Subcutaneous adipose tissue (tissue), 4 donors: Measurements from ENCODE around the gene CAMK2G. TPM values are rescaled to one million over a fixed set of nuclear protein-coding genes. Genes with fewer than 3 reads are reported as not detected.

Source experiments
- total RNA-seq, 4 donors: library from RNA; depleted of rRNA; stranded (reverse); fragments of >200 nt; gene quantifications; one replicate each; pipeline ENCODE4 v1.1.0, GENCODE V29; 2016
- TF ChIP-seq, protein P1 (sequence below): fragments of 450-650 bp; IDR thresholded peaks from one replicate; pipeline ENCODE4 v1.5.1; 2016; ENCODE audit warnings: low read depth, mild to moderate bottlenecking, control low read depth, antibody characterized with exemption, moderate library complexity

The CAMK2G gene
- total RNA-seq, 4 donors from 2014 or later = 13.2 to 43.9 (median 23.6) TPM

- TF ChIP-seq, protein P1, sequence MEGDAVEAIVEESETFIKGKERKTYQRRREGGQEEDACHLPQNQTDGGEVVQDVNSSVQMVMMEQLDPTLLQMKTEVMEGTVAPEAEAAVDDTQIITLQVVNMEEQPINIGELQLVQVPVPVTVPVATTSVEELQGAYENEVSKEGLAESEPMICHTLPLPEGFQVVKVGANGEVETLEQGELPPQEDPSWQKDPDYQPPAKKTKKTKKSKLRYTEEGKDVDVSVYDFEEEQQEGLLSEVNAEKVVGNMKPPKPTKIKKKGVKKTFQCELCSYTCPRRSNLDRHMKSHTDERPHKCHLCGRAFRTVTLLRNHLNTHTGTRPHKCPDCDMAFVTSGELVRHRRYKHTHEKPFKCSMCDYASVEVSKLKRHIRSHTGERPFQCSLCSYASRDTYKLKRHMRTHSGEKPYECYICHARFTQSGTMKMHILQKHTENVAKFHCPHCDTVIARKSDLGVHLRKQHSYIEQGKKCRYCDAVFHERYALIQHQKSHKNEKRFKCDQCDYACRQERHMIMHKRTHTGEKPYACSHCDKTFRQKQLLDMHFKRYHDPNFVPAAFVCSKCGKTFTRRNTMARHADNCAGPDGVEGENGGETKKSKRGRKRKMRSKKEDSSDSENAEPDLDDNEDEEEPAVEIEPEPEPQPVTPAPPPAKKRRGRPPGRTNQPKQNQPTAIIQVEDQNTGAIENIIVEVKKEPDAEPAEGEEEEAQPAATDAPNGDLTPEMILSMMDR = no peak
Observed at GRCh38 chr10:73867126-73867807, 7.1 kb downstream of the CAMK2G start.

DNA sequence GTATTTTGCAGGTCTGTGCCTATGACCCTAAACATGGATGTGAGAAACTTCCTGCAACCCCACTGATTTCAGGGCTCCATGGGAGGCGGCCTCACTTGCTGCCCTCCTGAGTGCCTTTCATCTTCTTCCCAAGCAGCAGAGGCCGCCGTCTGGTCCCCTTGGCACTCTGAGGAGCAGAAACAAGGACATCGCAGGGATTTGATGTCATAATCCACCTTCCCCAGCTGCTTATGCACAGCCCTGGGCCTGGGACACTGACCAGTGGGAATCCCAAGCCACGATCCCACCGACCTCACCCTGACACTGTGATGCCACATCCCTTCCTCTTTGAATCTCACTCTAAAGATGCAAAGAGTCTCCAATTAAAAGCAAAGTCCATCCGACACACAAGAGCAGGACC lies 7.7 kb downstream of the CAMK2G start:
- TF ChIP-seq, protein P1 = no peak

GRCh38 chr10:73865459-73866442 lies 8.6 kb downstream of the CAMK2G start:
- TF ChIP-seq, protein P1 = no peak

- TF ChIP-seq, protein P1 = no peak
Observed at GRCh38 chr10:73865107-73865458, 9.3 kb downstream of the CAMK2G start.

DNA sequence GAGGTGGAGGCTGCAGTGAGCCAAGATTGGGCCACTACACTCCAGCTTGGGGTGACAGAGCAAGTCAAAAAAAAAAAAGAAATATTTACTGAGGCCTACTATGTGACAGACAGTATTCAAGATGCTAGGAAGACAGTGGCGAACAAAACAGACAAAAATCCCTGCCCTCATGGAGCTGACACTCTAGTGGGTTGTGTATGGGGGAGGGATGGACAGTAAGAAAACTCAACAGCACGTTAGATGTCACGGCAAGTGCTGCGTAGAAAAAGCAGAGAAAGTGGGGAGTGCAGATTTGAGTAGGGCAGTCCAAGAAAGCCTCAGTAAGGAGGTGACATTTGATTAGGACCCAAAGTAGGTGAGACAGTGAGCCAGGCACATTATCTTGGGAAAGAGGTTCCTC lies 10.1 kb downstream of the CAMK2G start:
- TF ChIP-seq, protein P1 = no peak

DNA sequence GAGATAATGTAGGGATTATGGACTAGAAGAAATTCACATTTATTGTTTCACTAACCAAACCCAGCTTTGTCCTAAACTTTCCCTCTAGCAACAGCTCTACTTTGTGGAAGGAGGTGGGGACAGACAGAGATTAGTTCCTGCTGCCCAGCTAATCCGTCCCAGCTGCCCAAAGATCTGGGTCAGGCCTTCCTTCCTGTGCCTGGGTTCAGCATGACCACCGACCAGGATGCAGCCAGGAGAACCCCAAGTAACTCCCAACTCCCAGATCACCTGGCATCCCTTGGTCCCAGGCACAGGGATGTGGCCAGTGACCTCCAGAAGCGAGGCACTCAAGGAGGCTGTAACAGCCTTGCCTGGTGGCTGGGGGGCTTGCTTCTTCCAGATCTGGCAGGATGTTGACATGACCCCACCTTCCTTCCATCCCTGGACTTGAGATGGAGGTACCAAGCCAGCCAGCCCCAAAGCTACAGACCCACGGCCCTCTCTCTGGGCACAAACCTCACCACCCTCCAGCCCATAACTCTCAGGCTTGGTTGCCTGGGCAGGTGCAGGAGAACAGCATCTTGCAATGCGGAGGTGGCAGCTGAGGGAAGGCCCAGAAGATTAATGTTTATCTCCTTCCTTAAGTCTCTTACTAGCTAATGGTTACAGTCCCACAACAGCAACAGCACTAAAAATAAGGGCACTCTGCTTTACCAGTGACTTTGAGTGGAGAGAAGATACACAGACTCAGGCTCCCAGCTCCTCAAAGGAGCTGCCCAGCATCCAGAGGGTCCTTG lies 11.1 kb downstream of the CAMK2G start:
- TF ChIP-seq, protein P1 = no peak
